Loucy (cell line): Measurements from ENCODE around the gene RTP2.

ENCODE experiments used
- CTCF ChIP-seq: fragments of 200-600 bp; sonication (generic); conservative IDR thresholded peaks from 2 replicates; pipeline ENCODE4 v1.5.1; 2014; ENCODE audit warnings: mild to moderate bottlenecking, antibody characterized with exemption, low read length
- EZH2phosphoT487 ChIP-seq: fragments of 200-600 bp; IDR thresholded peaks from 2 replicates; pipeline ENCODE4 v1.6.1; 2018; ENCODE audit warnings: antibody characterized with exemption, mild to moderate bottlenecking, moderate library complexity, borderline replicate concordance

DNA sequence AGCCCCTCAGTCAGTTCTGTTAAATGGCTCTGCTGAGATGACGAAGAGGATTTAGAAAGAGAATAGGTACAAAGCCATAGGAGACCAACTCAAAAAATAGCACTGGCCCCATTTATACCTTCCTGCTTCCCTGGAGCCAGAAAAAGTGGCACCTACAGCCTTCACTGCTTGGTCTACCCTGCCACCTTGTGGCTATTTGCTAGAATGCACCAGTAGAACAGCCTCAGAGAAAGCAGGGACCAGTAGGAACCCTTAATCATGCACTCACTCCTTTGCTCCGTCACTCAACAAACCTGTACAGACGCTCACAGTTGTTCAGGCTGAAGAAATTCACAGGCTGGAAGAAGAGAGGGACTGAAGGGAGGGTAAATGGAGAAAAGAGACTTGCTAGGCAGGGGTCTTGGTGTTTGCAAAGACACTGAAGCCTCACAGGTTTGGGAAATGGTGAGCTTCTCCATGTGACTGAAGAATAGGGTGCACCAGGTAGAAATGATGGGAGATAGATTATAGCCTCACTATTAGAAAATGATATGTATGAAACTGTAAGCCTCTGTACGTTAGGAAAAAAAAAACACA lies 12.1 kb upstream of the RTP2 start:
- TF ChIP-seq CTCF, result peak; percentile 99
- TF ChIP-seq EZH2phosphoT487, result no peak
